VCaP (cell line): ENCODE data around the gene PDZD11.

ENCODE experiments used
- H3K27ac ChIP-seq: fragments of 450-650 bp; 2 replicates; pipeline ENCODE4 v1.5.1; 2017
- CTCF ChIP-seq: fragments of 450-650 bp; conservative IDR thresholded peaks from 2 replicates; pipeline ENCODE4 v1.5.1; 2017; ENCODE audit warnings: mild to moderate bottlenecking, moderate library complexity

Gene PDZD11

GRCh38 chrX:70241501-70241900, 48.2 kb downstream of the PDZD11 start:
- TF ChIP-seq CTCF: no peak
- H3K27ac ChIP-seq: no peak overlapping the region

GRCh38 chrX:70240751-70241150, 49.0 kb downstream of the PDZD11 start:
- TF ChIP-seq CTCF: no peak
- H3K27ac ChIP-seq: no peak overlapping the region
